Left renal pelvis (tissue), 4 donors: Measurements from ENCODE around the gene TMEM167A. TPM values are rescaled to one million over a fixed set of nuclear protein-coding genes. Genes with fewer than 3 reads are reported as not detected.
"Not testable (repeated sequence)": the region's sequence is repeated elsewhere in the genome, so short reads cannot be mapped to it uniquely, and the experiment has no call there.

Source experiments
- DNase-seq, 4 donors: peaks; one replicate each; pipeline ENCODE4 v3.0.0-alpha.2; 2013; ENCODE audit warnings: low read depth in 4 of 4, low spot score in 3 of 4
- polyA plus RNA-seq, 4 donors: library from polyadenylated mRNA; unstranded; fragments of 120-200 nt; gene quantifications; one replicate each; pipeline ENCODE4 v1.2.1, GENCODE V29; 2013; ENCODE audit not compliant: insufficient read length in 4 of 4

Gene TMEM167A
- polyA plus RNA-seq, 4 donors, result 96.7 to 144 (median 107) TPM

DNA sequence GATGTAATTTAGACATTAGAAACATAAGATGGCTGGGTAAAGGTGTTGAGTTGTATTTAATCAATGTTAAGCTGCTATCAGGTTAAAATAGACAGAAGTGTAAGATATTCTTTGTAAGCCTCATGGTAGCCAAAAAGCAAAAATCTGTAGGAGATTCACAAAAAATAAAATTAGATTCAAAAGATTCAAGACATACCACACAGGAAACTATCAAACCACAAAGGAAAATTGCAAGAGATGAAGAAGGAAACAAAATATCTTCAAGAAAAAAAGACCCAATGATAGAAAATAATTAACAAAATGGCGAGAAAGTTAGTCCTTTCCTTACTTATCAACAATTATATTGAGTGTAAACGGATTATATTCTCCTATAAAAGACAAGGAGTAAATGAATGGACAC lies 15.4 kb upstream of the TMEM167A start:
- DNase-seq, result no peak

DNA sequence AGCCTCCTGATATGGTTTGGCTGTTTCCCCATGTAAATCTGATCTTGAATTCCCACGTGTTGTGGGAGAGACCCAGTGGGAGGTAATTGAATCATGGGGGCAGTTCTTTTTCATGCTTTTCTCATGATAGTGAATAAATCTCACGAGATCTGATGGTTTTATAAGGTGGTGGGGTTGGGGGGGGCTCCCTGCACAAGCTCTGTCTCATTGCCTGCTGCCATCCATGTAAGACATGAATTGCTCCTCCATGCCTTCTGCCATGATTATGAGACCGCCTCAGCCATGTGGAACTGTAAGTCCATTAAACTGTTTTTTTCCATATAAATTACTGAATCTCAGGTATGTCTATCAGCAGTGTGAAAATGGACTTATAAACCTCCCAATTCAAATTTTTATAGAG lies 13.0 kb upstream of the TMEM167A start:
- no peak for DNase-seq

DNA sequence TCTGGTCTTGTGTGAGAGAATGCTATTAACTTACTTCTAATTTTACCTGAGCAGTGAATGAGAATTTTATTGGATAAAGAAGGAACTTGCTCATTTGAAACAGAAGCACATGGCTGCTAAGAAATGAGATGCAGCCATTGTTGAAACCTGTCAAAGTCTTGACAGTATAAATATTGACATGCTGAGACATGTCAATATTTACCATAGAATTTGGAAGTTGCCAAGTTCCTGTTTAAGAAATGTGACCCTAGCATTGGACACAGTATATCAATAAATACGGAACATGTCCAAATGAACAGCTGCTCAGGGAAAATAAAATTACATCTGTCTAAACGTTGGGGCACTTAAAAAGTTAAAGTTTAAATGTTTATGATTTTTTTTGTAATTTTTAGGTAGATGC lies 7.9 kb upstream of the TMEM167A start:
- DNase-seq, result no peak

DNA sequence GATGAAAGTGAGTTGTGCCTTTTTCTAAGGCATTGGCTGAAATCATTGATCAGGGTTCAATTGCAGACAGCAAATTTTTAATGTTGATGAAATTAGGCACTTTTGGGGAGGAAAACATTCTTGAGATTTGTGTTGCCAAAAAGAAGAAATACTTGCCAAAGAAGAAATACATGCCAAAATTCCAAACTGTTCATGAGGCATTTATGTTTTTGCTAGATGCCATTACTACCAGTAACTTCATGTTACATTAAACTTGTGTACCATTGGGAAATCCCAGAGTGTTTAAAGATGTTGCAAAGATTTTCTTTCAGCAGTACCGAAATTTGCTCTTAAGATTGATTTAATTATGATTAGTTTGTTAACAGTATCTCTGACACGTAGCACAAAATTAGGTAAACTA lies 7.1 kb upstream of the TMEM167A start:
- no peak for DNase-seq

- no peak for DNase-seq
Measured at GRCh38 chr5:83082750-83083149, 5.6 kb upstream of the TMEM167A start.

DNA sequence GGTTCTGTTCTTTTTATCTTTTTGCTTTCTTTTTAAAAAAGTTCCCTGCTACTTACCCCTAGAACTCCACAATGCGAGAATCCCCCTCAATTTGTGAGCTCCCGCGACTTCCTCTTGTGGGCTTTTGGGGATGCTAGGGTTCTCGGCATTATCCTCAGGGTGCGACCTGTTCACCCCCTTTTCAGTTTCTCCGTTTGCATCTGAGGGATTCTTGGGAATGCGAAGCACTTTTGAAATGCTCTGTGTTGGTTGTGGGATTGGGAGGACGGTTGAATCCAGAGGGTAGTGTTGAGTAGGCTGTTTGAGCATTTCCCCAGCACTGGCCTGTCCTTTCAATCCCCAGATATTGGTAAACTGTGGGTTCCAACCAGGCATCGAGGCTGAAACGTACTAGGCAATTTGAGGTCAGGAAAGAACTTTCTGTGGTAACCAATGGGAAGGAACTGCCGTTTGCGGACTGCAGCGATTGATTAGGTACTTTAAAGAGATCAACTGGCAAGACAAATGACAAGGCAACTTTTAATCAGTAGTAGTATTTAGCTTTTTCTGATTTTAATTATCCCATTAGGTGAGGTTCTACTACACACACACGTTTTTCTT lies 568 bp upstream of the TMEM167A start:
- peak in 1 of 4 donors; percentile 11 for DNase-seq

DNA sequence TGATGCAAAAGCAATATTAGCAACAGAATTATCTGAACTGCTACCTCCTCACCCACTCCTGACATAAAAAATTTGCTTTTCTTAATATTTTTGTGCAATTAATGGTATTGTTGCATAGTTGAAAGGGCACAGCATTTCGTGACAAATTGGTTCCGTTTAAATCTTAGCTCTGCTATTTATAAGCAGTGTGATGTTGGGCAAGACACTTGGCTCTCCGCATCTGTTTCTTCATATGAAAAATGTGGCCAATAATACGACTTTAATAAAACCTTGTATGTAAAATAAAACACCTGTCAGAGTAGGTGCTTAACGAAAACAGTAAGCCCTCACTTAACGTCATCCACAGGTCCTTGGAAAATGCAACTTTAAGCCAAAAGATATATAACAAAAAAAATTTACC lies 4.2 kb downstream of the TMEM167A start:
- DNase-seq, result no peak

GRCh38 chr5:83071286-83072051 lies 5.7 kb downstream of the TMEM167A start:
- no peak for DNase-seq

GRCh38 chr5:83069096-83069799 lies 7.9 kb downstream of the TMEM167A start:
- no peak for DNase-seq

- DNase-seq, result not testable (repeated sequence)
Measured at GRCh38 chr5:83067377-83067776, 9.8 kb downstream of the TMEM167A start.

- DNase-seq, result no peak
Measured at GRCh38 chr5:83066548-83067110, 10.6 kb downstream of the TMEM167A start.

- DNase-seq, result no peak
Measured at GRCh38 chr5:83059341-83059740, 17.9 kb downstream of the TMEM167A start.

- no peak for DNase-seq
Measured at GRCh38 chr5:83058726-83059125, 18.5 kb downstream of the TMEM167A start.

DNA sequence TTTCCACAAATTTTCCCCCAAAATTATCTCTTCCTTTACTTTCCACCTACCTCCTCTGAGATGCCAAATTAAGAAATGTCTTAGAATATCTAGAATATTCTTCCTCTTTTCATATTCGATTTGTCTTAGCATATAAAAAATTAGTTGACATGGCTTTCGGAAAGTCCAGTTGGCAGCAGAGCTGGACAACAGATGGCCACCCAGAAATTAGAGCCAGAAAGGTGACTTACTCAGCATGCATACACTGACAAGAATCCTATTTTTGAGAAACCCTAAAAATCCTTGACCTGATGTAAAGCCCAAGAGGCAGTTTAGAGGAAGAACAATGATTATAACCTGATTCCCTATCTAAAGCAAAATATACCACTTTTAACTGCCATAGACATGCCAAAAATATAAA lies 22.0 kb downstream of the TMEM167A start:
- DNase-seq, result no peak

GRCh38 chr5:83050723-83051340 lies 26.4 kb downstream of the TMEM167A start:
- no peak for DNase-seq

GRCh38 chr5:83049370-83049885 lies 27.8 kb downstream of the TMEM167A start:
- peak in 2 of 4 donors; percentile 15 to 16 for DNase-seq

DNA sequence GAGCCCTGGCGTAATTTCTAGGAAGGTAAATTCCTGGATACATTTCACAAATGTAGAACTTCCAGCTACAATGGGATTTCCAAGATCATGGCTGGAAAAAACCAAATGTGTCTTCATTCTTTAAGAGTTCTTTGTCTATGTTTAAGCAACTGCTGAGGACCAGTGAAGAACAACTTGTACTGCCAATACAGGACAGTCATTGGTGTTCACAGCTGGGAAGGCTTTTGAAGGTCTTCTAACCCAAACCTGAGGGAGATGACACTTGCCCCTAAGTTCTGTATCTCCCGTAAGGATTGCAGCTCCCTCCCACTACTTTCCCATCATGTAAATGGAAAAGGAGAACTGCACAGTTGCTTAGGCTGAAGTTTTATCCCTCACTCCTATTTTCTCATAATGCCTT lies 28.4 kb downstream of the TMEM167A start:
- DNase-seq, result no peak

GRCh38 chr5:83048277-83048676 lies 28.9 kb downstream of the TMEM167A start:
- DNase-seq, result no peak

GRCh38 chr5:83044926-83045325 lies 32.3 kb downstream of the TMEM167A start:
- no peak for DNase-seq

DNA sequence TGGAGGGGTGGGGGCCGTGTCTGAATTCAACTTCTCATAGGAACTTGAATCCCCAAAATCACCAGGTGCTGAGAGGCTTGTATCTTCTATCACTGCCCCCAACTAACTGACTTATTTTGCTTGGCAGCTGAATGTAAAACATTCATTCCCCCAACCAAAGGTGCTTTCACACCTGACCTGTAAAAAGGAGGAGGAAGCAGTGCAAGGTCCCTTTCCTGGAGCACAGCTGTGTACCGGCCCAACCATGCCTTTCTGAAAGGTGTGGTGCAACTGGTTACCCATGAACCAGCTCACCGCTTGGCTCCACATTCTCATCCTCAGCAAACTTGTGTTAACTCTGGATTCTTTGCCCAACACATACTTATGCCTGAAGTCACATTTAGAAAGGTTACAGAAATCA lies 34.7 kb downstream of the TMEM167A start:
- no peak for DNase-seq

GRCh38 chr5:83038924-83039323 lies 38.3 kb downstream of the TMEM167A start:
- DNase-seq, result no peak
